Type B pancreatic cell (in vitro differentiated cells): Measurements from ENCODE around the gene ASXL1. TPM values are rescaled to one million over a fixed set of nuclear protein-coding genes. Genes with fewer than 3 reads are reported as not detected.

Experiments used
- DNase-seq: peaks from one replicate; pipeline ENCODE4 v3.0.0; 2021; ENCODE audit warnings: mixed read lengths; ENCODE audit not compliant: unreplicated experiment; ENCODE audit errors: extremely low spot score
- H3K27ac Mint-ChIP-seq: 2 replicates; pipeline ENCODE4 v1.8.0; 2021; ENCODE audit warnings: mild to moderate bottlenecking, mixed read lengths
- H3K27me3 Mint-ChIP-seq: 2 replicates; pipeline ENCODE4 v1.8.0; 2021; ENCODE audit warnings: mixed read lengths
- H3K36me3 Mint-ChIP-seq: 2 replicates; pipeline ENCODE4 v1.8.0; 2021; ENCODE audit warnings: mixed read lengths
- H3K4me1 Mint-ChIP-seq: one replicate; pipeline ENCODE4 v1.8.0; 2021; ENCODE audit warnings: mixed read lengths; ENCODE audit not compliant: unreplicated experiment
- H3K4me3 Mint-ChIP-seq: 2 replicates; pipeline ENCODE4 v1.8.0; 2021; ENCODE audit warnings: mild to moderate bottlenecking, mixed read lengths
- H3K9me3 Mint-ChIP-seq: 2 replicates; pipeline ENCODE4 v1.8.0; 2021; ENCODE audit warnings: mixed read lengths
- total RNA-seq: library from RNA; stranded (reverse); gene quantifications from 2 replicates; pipeline ENCODE4 v1.2.1, GENCODE V29; 2021; ENCODE audit warnings: low replicate concordance
- TF ChIP-seq, protein P1 (sequence below): fragments of 200-600 bp; sonication (generic); conservative IDR thresholded peaks from 2 replicates; pipeline ENCODE4 v1.5.0; 2021; ENCODE audit warnings: antibody characterized with exemption, mild to moderate bottlenecking

Gene ASXL1
- total RNA-seq, 1 donor from 2014 or later, result 157 TPM

DNA sequence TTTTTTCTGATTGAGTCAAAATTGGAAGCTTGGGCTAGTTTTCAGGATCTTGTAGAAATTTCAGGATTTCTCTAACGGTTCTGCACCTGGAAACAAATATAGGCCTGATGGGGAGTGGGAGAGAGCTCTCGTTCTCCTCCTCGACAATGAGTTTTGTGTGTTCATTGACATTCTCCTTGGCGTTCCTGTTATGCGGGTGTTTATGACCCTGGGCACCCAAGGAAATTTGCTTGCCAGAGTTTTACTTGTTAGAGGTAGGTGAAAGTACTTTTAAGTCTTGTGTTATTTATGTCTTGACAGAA lies 2.2 kb downstream of the ASXL1 start:
- H3K27ac Mint-ChIP-seq, result peak overlapping the region; percentile 88
- no peaks in the 10 kb centered on the region for H3K9me3 Mint-ChIP-seq
- peaks cover 52% of the 10 kb centered on the region for H3K4me1 Mint-ChIP-seq
- no peak for DNase-seq
- TF ChIP-seq, protein P1, sequence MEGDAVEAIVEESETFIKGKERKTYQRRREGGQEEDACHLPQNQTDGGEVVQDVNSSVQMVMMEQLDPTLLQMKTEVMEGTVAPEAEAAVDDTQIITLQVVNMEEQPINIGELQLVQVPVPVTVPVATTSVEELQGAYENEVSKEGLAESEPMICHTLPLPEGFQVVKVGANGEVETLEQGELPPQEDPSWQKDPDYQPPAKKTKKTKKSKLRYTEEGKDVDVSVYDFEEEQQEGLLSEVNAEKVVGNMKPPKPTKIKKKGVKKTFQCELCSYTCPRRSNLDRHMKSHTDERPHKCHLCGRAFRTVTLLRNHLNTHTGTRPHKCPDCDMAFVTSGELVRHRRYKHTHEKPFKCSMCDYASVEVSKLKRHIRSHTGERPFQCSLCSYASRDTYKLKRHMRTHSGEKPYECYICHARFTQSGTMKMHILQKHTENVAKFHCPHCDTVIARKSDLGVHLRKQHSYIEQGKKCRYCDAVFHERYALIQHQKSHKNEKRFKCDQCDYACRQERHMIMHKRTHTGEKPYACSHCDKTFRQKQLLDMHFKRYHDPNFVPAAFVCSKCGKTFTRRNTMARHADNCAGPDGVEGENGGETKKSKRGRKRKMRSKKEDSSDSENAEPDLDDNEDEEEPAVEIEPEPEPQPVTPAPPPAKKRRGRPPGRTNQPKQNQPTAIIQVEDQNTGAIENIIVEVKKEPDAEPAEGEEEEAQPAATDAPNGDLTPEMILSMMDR, result no peak
- H3K27me3 Mint-ChIP-seq, result no peaks in the 10 kb centered on the region
- peak overlapping the region; percentile 94 for H3K4me3 Mint-ChIP-seq
- peaks cover 4% of the 10 kb centered on the region for H3K36me3 Mint-ChIP-seq

DNA sequence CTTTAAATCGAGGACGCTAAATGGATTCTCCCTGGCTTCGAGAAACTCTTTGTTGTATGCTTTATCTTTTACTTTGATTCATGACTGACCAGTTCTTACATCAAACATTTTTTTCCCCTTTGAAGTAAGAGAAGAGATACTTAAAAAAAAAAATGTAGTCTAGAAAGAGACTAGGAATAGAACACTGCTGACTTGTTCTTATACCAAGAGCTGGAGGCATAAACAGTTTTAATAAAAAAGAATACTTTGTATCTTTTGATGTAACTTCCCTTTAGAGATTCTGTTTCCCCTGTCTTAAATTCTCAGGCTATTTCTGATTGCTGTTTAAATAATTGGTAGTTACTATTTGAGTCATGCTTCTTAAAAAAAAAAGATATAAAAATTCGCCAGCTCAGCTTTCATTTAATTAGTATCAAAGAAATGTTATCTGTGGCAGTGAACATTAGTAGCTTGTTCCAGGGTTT lies 4.8 kb downstream of the ASXL1 start:
- peaks cover 4% of the 10 kb centered on the region for H3K36me3 Mint-ChIP-seq
- peaks cover 62% of the 10 kb centered on the region for H3K4me1 Mint-ChIP-seq
- H3K9me3 Mint-ChIP-seq, result no peaks in the 10 kb centered on the region
- H3K27ac Mint-ChIP-seq, result peak overlapping the region; percentile 72
- DNase-seq, result no peak
- H3K4me3 Mint-ChIP-seq, result peak overlapping the region; percentile 72
- TF ChIP-seq, protein P1, result no peak
- H3K27me3 Mint-ChIP-seq, result no peaks in the 10 kb centered on the region

DNA sequence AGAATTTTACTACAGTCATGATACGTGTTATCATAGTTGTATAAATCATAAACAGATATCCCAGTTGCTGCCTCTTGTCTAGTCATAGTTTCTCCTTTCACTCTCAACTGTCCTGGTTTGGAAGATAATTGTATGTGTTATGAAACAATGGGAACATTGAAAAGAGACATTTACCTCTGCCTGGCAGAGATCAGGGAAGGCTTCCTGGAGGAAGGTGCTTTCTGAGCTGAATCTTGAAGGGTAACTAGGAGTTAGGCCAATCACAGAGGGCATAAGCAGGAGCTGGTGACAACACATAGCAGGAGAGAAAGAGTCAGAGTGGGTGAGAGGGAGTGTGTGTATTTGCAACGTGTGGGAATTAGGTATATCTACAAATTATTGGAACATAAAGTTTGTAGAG lies 5.4 kb downstream of the ASXL1 start:
- peaks cover 67% of the 10 kb centered on the region for H3K4me1 Mint-ChIP-seq
- peak overlapping the region; percentile 9 for H3K4me3 Mint-ChIP-seq
- DNase-seq, result no peak
- TF ChIP-seq, protein P1, result no peak
- peaks cover 4% of the 10 kb centered on the region for H3K36me3 Mint-ChIP-seq
- H3K9me3 Mint-ChIP-seq, result no peaks in the 10 kb centered on the region
- no peak overlapping the region for H3K27ac Mint-ChIP-seq
- H3K27me3 Mint-ChIP-seq, result no peaks in the 10 kb centered on the region

DNA sequence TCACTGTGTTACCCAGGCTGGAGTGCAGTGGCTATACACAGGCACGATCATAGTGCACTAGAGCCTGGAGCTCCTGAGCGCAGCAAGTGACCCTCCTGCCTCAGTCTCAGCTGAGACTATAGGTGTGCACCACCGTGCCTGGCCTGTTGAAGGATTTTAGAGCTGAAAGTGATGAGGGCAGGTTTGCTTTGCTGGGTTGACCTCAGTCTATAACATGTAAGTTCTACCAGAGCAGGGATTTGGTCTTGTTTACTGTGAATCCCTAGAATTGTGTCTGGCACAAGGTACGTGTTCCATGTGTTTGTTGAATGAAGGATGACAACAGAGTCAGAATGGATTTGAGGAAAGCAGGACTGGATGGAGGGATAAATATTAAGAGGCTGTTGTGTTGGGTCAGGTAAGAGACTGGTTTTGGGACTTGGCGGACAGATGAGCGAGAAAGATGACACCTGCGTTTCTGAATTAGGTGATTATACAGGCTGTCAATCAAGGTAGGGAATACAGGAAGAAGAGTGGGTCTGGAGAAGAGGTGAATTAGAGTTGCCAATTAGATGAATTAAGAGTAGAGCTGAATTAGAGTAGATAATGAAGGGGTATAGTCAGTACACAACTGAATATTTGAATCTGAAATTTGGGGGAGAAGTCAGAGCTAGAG lies 6.5 kb downstream of the ASXL1 start:
- H3K27me3 Mint-ChIP-seq, result no peaks in the 10 kb centered on the region
- H3K4me3 Mint-ChIP-seq, result no peak overlapping the region

DNA sequence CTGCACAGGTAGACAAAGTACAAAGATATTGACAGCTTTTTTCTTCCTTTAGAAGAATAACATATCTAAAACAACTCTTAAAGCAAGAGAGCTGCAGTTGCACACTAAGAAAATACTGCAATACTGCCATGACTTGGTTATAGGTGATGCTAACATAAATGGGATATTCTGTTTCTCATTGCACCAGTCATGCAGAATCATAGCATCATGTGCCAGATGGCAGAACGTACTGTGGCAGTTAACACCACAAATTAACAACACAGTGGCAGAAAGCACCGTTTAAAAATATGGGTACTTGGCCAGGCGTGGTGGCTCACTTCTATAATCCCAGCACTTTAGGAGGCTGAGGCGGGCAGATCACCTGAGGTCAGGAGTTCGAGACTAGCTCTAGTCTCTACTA lies 7.4 kb downstream of the ASXL1 start:
- Mint-ChIP-seq H3K27ac (no peak overlapping the region), H3K4me1 (peaks cover 55% of the 10 kb centered on the region), H3K9me3 (no peaks in the 10 kb centered on the region), H3K36me3 (peaks cover 5% of the 10 kb centered on the region), H3K27me3 (no peaks in the 10 kb centered on the region), H3K4me3 (no peak overlapping the region)
- TF ChIP-seq, protein P1, result no peak
- DNase-seq, result no peak

More for the DNA sequence above, 6.5 kb downstream of the ASXL1 start:
- TF ChIP-seq, protein P1, result no peak
- Mint-ChIP-seq H3K27ac (peak overlapping the region; percentile 3), H3K36me3 (peaks cover 7% of the 10 kb centered on the region), H3K4me1 (peaks cover 63% of the 10 kb centered on the region), H3K9me3 (no peaks in the 10 kb centered on the region)
- no peak for DNase-seq
